NCI-H345 (cell line): ENCODE results near the gene IGFBP4.

ENCODE experiments used
- DNase-seq: peaks from one replicate; lab custom pipeline; 2025; lab: John Stamatoyannopoulos, UW

Gene IGFBP4

GRCh38 chr17:40490289-40490853 is 47.1 kb downstream of the IGFBP4 start:
- DNase-seq, result peak; percentile 83

- no peak for DNase-seq
Observed at GRCh38 chr17:40490982-40491381, 47.7 kb downstream of the IGFBP4 start.

- no peak for DNase-seq
Observed at GRCh38 chr17:40491486-40491885, 48.2 kb downstream of the IGFBP4 start.

DNA sequence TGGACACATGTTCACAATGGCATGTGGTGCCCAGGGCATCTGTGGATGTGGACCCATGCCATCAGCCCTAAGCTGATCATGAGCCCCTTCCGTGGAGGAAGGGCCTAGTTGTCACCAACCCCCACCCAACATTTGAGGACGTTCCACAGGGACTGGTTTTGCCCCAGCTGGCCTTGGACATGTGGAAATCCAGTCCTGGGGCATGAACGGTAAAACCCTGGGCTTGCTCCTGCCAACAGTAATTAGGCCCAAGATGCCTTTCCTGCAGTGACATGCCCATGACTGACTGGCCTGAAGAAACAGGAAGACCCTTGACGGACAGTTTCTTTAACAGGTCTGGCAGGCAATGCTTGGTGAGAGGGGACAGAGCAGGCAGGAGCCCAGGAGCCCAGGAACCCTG is 50.4 kb downstream of the IGFBP4 start:
- DNase-seq, result no peak

GRCh38 chr17:40495140-40495539 is 51.9 kb downstream of the IGFBP4 start:
- DNase-seq, result no peak

DNA sequence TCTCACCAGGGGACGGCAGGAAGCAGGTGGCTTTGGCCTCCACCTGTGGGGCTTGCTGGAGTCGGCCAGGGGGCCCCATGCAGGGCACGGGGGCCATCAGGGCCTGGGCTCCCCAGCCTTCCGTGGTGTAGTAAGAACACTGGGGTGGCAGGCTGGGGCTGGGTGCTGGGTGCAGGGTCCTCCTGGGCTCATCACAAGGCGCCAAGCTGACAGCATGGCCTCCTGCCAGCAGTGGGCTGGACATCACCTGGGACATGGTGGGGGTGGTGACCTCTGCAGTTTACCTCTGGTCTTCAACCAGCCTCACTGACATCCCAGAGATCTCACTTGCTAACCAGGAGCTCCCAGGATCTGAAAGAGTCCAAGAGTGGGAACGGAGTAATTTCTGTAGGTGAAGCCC is 52.9 kb downstream of the IGFBP4 start:
- no peak for DNase-seq

GRCh38 chr17:40496634-40497420 is 53.6 kb downstream of the IGFBP4 start:
- no peak for DNase-seq

- no peak for DNase-seq
Observed at GRCh38 chr17:40497695-40498094, 54.4 kb downstream of the IGFBP4 start.

- peak; percentile 55 for DNase-seq
Observed at GRCh38 chr17:40498281-40499084, 55.2 kb downstream of the IGFBP4 start.

GRCh38 chr17:40499551-40500189 is 56.4 kb downstream of the IGFBP4 start:
- peak; percentile 38 for DNase-seq

- DNase-seq, result no peak
Observed at GRCh38 chr17:40500190-40500589, 56.9 kb downstream of the IGFBP4 start.

DNA sequence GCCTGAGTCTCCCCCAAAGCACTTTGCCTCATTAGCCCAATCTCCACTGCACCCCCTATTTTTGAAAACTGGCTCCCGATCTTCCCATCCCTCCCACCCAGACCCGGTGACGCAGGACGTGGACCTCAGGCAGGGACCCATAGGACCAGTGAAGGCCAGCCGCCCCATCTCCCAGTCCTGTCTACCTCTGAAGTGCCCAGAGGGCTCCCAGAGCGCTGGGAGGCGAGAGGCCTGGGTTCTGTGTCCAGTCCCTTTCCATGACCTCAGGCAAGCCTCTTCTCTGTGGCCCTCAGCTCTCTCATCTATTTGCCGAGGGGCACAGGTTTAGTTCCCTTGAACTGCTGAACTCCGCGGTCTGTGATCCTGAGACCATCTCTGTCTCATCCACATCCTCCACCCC is 57.5 kb downstream of the IGFBP4 start:
- DNase-seq, result no peak

DNA sequence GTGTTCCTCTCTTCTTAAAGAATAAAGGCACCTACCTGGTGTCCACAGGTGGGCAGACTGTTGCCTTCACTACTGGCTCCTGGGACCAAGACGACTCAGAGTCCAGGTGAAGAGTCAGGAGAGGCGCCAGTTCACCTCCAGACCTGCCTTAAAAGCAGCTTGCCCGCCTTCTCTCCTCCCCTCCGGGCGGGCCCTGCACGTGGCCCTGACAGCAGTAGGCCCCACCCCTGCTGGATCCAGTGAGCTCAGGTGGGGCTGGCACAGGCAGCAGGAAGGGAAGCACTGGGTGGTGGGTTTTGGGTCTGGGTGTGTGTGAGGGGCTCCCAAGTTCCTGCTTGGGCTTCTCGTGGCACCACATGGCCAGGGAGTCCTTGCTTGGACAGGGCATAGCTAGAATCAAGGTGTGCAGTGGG is 58.3 kb downstream of the IGFBP4 start, which contains the start of gene TNS4:
Gene TNS4, minus strand, starts transcription at position 125 of the 413 bp plus-strand sequence. CDS start 5,198 bp downstream, outside the sequence.
- DNase-seq, result no peak

DNA sequence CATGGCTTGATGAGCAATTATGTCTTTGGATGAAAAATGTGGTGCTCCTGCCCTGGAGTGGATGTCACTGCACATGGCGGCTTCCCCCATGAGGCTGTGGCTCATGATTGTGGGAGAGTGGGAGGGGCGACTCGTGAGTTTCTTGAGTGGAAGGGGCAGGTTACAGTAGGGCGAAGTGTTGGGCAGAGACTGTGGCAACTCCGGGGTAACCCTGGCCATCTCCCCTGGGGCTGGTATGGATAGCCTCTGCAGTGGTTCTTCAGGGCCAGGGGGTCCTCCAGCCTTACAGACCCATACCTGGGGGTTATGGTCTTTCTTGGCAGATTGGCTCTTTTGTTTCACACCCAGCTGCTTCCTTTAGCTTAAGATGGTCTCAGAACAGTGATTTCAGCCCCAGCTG is 59.5 kb downstream of the IGFBP4 start:
- DNase-seq, result no peak

DNA sequence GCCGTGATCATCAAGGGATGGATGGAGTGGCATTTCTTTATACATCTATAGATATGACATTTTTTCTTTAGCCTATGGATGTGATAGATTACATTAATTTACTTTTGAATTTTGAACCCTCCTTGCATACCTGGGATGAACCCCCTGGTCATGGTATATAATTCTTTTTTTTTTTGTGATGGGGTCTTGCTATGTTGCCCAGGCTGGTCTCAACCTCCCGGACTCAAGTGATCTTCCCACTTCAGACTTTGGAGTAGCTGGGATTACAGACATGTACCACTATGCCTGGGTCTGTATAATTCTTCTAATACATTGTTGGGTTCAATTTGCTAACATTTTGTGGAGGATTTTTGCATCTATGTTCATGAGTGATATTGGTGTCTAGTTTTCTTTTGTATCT is 59.9 kb downstream of the IGFBP4 start:
- no peak for DNase-seq

- DNase-seq, result no peak
Observed at GRCh38 chr17:40506786-40507185, 63.5 kb downstream of the IGFBP4 start.
